Measurements from ENCODE around the gene PCDH9.

Gene PCDH9

GRCh38 chr13:66888698-66889097 lies 341.4 kb downstream of the PCDH9 start:
- no peak for TF ChIP-seq POLR2AphosphoS5 (IDR thresholded peaks at IDR 0.05; ENCODE audit: low read depth, low read length)
- TF ChIP-seq TAF1 (IDR thresholded peaks at IDR 0.05; ENCODE audit: borderline replicate concordance, insufficient read depth, low read length), result no peak
- no peak for TF ChIP-seq SIN3A (IDR thresholded peaks at IDR 0.05; ENCODE audit: borderline replicate concordance, insufficient read depth, low read length)
- TF ChIP-seq, protein P1, sequence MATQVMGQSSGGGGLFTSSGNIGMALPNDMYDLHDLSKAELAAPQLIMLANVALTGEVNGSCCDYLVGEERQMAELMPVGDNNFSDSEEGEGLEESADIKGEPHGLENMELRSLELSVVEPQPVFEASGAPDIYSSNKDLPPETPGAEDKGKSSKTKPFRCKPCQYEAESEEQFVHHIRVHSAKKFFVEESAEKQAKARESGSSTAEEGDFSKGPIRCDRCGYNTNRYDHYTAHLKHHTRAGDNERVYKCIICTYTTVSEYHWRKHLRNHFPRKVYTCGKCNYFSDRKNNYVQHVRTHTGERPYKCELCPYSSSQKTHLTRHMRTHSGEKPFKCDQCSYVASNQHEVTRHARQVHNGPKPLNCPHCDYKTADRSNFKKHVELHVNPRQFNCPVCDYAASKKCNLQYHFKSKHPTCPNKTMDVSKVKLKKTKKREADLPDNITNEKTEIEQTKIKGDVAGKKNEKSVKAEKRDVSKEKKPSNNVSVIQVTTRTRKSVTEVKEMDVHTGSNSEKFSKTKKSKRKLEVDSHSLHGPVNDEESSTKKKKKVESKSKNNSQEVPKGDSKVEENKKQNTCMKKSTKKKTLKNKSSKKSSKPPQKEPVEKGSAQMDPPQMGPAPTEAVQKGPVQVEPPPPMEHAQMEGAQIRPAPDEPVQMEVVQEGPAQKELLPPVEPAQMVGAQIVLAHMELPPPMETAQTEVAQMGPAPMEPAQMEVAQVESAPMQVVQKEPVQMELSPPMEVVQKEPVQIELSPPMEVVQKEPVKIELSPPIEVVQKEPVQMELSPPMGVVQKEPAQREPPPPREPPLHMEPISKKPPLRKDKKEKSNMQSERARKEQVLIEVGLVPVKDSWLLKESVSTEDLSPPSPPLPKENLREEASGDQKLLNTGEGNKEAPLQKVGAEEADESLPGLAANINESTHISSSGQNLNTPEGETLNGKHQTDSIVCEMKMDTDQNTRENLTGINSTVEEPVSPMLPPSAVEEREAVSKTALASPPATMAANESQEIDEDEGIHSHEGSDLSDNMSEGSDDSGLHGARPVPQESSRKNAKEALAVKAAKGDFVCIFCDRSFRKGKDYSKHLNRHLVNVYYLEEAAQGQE (IDR thresholded peaks at IDR 0.05; ENCODE audit: insufficient read depth in 1 of 2, low read depth in 2 of 2, low read length in 2 of 2), result no peak
- no peak for TF ChIP-seq FOXP2 (optimal IDR thresholded peaks at IDR 0.05; ENCODE audit: borderline replicate concordance, extremely low read depth, extremely low read length, insufficient read depth)

DNA sequence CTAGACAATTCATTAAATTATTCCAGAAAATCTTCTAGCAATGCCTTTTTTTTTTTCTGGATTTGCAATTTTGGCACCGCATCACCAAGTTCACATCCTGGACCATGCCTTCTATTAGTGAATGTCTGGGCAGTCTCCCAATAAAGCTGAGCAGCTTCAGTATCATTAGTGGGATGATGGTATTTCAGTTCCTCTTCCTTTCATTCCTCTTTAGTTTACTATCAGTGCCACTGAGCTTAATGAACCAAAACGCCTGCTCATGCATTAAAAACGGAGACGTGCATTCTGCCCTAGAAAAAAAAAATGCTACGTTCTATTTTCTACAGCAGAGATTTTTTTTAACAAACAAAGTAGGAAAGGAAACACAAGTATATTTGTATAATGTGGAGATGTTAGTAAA lies 343.0 kb downstream of the PCDH9 start:
- TF ChIP-seq FOXP2 (optimal IDR thresholded peaks at IDR 0.05; ENCODE audit: borderline replicate concordance, extremely low read depth, extremely low read length, insufficient read depth), result no peak
- no peak for TF ChIP-seq POLR2AphosphoS5 (IDR thresholded peaks at IDR 0.05; ENCODE audit: low read depth, low read length)
- no peak for TF ChIP-seq TAF1 (IDR thresholded peaks at IDR 0.05; ENCODE audit: borderline replicate concordance, insufficient read depth, low read length)
- TF ChIP-seq SIN3A (IDR thresholded peaks at IDR 0.05; ENCODE audit: borderline replicate concordance, insufficient read depth, low read length), result no peak

GRCh38 chr13:66886264-66886663 lies 343.9 kb downstream of the PCDH9 start:
- TF ChIP-seq TAF1 (IDR thresholded peaks at IDR 0.05; ENCODE audit: borderline replicate concordance, insufficient read depth, low read length) (no peak), SIN3A (IDR thresholded peaks at IDR 0.05; ENCODE audit: borderline replicate concordance, insufficient read depth, low read length) (no peak), FOXP2 (optimal IDR thresholded peaks at IDR 0.05; ENCODE audit: borderline replicate concordance, extremely low read depth, extremely low read length, insufficient read depth) (no peak), POLR2AphosphoS5 (IDR thresholded peaks at IDR 0.05; ENCODE audit: low read depth, low read length) (no peak)
- TF ChIP-seq, protein P1 (IDR thresholded peaks at IDR 0.05; ENCODE audit: insufficient read depth in 1 of 2, low read depth in 2 of 2, low read length in 2 of 2), result no peak

DNA sequence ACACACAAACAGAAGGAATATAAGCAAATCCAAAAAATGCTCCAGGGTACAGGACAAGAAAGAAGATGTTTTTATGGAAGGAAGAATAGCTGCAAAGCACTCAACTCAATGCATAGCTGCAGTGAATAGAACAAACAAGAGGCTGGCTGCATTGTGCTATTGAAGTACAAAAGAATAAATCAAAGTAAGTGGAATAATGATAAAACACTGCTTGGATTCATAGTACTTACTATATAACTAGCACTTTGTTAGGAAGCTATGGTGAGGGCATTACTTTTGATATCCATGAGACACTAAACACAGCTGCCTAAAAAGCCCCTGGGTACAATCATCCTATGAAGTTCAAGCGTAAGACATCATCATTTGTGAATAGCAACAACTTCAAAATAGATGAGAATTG lies 350.1 kb downstream of the PCDH9 start:
- TF ChIP-seq POLR2AphosphoS5 (IDR thresholded peaks at IDR 0.05; ENCODE audit: low read depth, low read length), result no peak
- TF ChIP-seq, protein P1 (IDR thresholded peaks at IDR 0.05; ENCODE audit: insufficient read depth in 1 of 2, low read depth in 2 of 2, low read length in 2 of 2), result no peak
- TF ChIP-seq SIN3A (IDR thresholded peaks at IDR 0.05; ENCODE audit: borderline replicate concordance, insufficient read depth, low read length), result no peak
- no peak for TF ChIP-seq FOXP2 (optimal IDR thresholded peaks at IDR 0.05; ENCODE audit: borderline replicate concordance, extremely low read depth, extremely low read length, insufficient read depth)
- no peak for TF ChIP-seq TAF1 (IDR thresholded peaks at IDR 0.05; ENCODE audit: borderline replicate concordance, insufficient read depth, low read length)

GRCh38 chr13:66875264-66875663 lies 354.9 kb downstream of the PCDH9 start:
- TF ChIP-seq SIN3A (IDR thresholded peaks at IDR 0.05; ENCODE audit: borderline replicate concordance, insufficient read depth, low read length) (no peak), TAF1 (IDR thresholded peaks at IDR 0.05; ENCODE audit: borderline replicate concordance, insufficient read depth, low read length) (no peak), FOXP2 (optimal IDR thresholded peaks at IDR 0.05; ENCODE audit: borderline replicate concordance, extremely low read depth, extremely low read length, insufficient read depth) (no peak), POLR2AphosphoS5 (IDR thresholded peaks at IDR 0.05; ENCODE audit: low read depth, low read length) (no peak)
- TF ChIP-seq, protein P1 (IDR thresholded peaks at IDR 0.05; ENCODE audit: insufficient read depth in 1 of 2, low read depth in 2 of 2, low read length in 2 of 2), result no peak
